B cell (primary cell): ENCODE results near the gene PGP. TPM values are rescaled to one million over a fixed set of nuclear protein-coding genes. Genes with fewer than 3 reads are reported as not detected.
"Not testable (repeated sequence)": the region's sequence is repeated elsewhere in the genome, so short reads cannot be mapped to it uniquely, and the experiment has no call there.

Experiments used
- ATAC-seq: fragments of 200-7000 bp; cut with Tn5 transposase; one replicate; pipeline ENCODE4 v1.10.0; 2021; ENCODE audit warnings: low read depth, mild to moderate bottlenecking, moderate number of reproducible peaks, moderate library complexity
- CTCF ChIA-PET: fragments of 350-600 bp; sonication (Branson Sonifier 250); formaldehyde crosslinking; loops from one replicate; lab custom pipeline; 2021; ENCODE audit warnings: antibody characterized with exemption, inconsistent platforms; lab: Charles Lee
- POLR2A ChIA-PET: fragments of 350-600 bp; sonication (Branson Sonifier 250); formaldehyde crosslinking; loops from one replicate; lab custom pipeline; 2021; ENCODE audit warnings: antibody characterized with exemption; lab: Charles Lee
- DNase-seq: peaks from one replicate; pipeline ENCODE4 v3.0.0; 2013
- H2AFZ ChIP-seq: 2 replicates; pipeline ENCODE4 v1.6.1; 2012; ENCODE audit warnings: mild to moderate bottlenecking, low read depth, low read length; ENCODE audit not compliant: insufficient read depth, poor library complexity, severe bottlenecking
- H3K27ac ChIP-seq, 2 donors: 1 replicate in 1 of 2; 2 replicates in 1 of 2; pipeline ENCODE4 v1.5.1; 2012 to 2013; ENCODE audit warnings: low read length in 2 of 2, mild to moderate bottlenecking in 2 of 2, moderate library complexity in 1 of 2
- H3K27me3 ChIP-seq, 4 experiments: fragments of 200-600 bp in 1 of 4; sonication (generic) in 1 of 4; replicated peaks in 1 of 4; 1 replicate in 2 of 4; 2 replicates in 2 of 4; pipeline versions ENCODE4 v1.6.1 to v1.7.0; 2013 to 2016; ENCODE audit warnings: low read length in 3 of 4, mild to moderate bottlenecking in 2 of 4, mixed read lengths in 1 of 4, moderate library complexity in 1 of 4; ENCODE audit not compliant: insufficient read depth in 4 of 4, control insufficient read depth in 3 of 4; ENCODE audit errors: control extremely low read depth in 1 of 4
- H3K36me3 ChIP-seq, 2 experiments: replicated peaks in 1 of 2; 1 replicate in 1 of 2; 2 replicates in 1 of 2; pipeline versions ENCODE4 v1.6.1 to v1.7.1; 2013; ENCODE audit warnings: low read length in 1 of 2; ENCODE audit not compliant: insufficient read depth in 2 of 2, control insufficient read depth in 1 of 2; ENCODE audit errors: control extremely low read depth in 1 of 2, extremely low read depth in 1 of 2
- H3K4me1 ChIP-seq, 2 donors: fragments of 200-600 bp in 1 of 2; sonication (generic) in 1 of 2; 1 replicate in 1 of 2; 2 replicates in 1 of 2; pipeline versions ENCODE4 v1.5.1 to v1.6.1; 2013 to 2017; ENCODE audit warnings: low read length in 2 of 2; ENCODE audit not compliant: control insufficient read depth in 2 of 2, insufficient read depth in 2 of 2
- H3K4me2 ChIP-seq: replicated peaks from 2 replicates; pipeline ENCODE3; 2012; ENCODE audit warnings: mild to moderate bottlenecking, low read depth, low read length; ENCODE audit not compliant: poor library complexity, severe bottlenecking
- H3K4me3 ChIP-seq, 5 experiments: fragments of 200-600 bp in 1 of 5; sonication (generic) in 1 of 5; 1 replicate in 3 of 5; 2 replicates in 2 of 5; pipeline versions ENCODE4 v1.5.1 to v1.7.0; 2011 to 2016; ENCODE audit warnings: low read length in 4 of 5, mild to moderate bottlenecking in 4 of 5, low read depth in 2 of 5, control low read depth in 1 of 5, moderate library complexity in 1 of 5; ENCODE audit not compliant: insufficient read depth in 1 of 5; ENCODE audit errors: control extremely low read depth in 1 of 5, extremely low read depth in 1 of 5
- H3K79me2 ChIP-seq: fragments of 200-600 bp; sonication (generic); one replicate; pipeline ENCODE4 v1.6.0; 2016; ENCODE audit warnings: low read length; ENCODE audit not compliant: control insufficient read depth, insufficient read depth
- H3K9ac ChIP-seq: fragments of 200-600 bp; sonication (generic); 2 replicates; pipeline ENCODE4 v1.6.1; 2017; ENCODE audit warnings: mild to moderate bottlenecking, low read length, moderate library complexity
- H3K9me3 ChIP-seq, 3 donors: one replicate each; pipeline versions ENCODE4 v1.6.1 to v1.7.1; 2013; ENCODE audit warnings: low read length in 2 of 3; ENCODE audit not compliant: control insufficient read depth in 2 of 3, insufficient read depth in 1 of 3; ENCODE audit errors: control extremely low read depth in 1 of 3
- H4K20me1 ChIP-seq: 2 replicates; pipeline ENCODE4 v1.6.0; 2012; ENCODE audit warnings: mild to moderate bottlenecking, low read length; ENCODE audit not compliant: insufficient read depth, control insufficient read depth, poor library complexity, severe bottlenecking
- H3K27ac Mint-ChIP-seq: one replicate; pipeline ENCODE4 v1.8.0; 2021; ENCODE audit warnings: mixed read lengths
- H3K27me3 Mint-ChIP-seq: one replicate; pipeline ENCODE4 v1.8.0; 2021; ENCODE audit warnings: mixed read lengths
- H3K4me1 Mint-ChIP-seq: one replicate; pipeline ENCODE4 v1.8.0; 2021; ENCODE audit warnings: mixed read lengths
- H3K4me3 Mint-ChIP-seq: one replicate; pipeline ENCODE4 v1.8.0; 2021; ENCODE audit warnings: mixed read lengths
- H3K9me3 Mint-ChIP-seq: one replicate; pipeline ENCODE4 v1.8.0; 2022; ENCODE audit warnings: mixed read lengths; ENCODE audit not compliant: insufficient read depth
- EZH2 ChIP-seq: IDR thresholded peaks from 2 replicates; pipeline ENCODE4 v1.6.1; 2012; ENCODE audit warnings: borderline replicate concordance, low read depth, mild to moderate bottlenecking, moderate library complexity, low read length; ENCODE audit not compliant: insufficient read depth, poor library complexity, severe bottlenecking
- WGBS: methylation state at CpG from one replicate; pipeline ENCODE4 v1.1.5; 2013; ENCODE audit warnings: missing lambda C conversion rate; ENCODE audit not compliant: insufficient coverage; 5-methylcytosine and 5-hydroxymethylcytosine counted together
- intact Hi-C: fragments of 100-400 bp; cut with micrococcal nuclease; formaldehyde crosslinking; loops from one replicate; pipeline ENCODE4 v1.10.0; 2022
- polyA plus RNA-seq: library from polyadenylated mRNA; depleted of rRNA; stranded (reverse); fragments of >200 nt; gene quantifications from 2 replicates; pipeline ENCODE4 v1.2.3, GENCODE V29; 2012
- total RNA-seq, 2 donors: library from RNA; stranded (reverse); fragments of 120-200 nt in 1 of 2; gene quantifications; 1 replicate in 1 of 2; 2 replicates in 1 of 2; pipeline versions ENCODE4 v1.2.3 to v1.2.4, GENCODE V29; 2013 to 2022
- TF ChIP-seq, protein P1 (sequence below): fragments of 200-600 bp; IDR thresholded peaks from one replicate; pipeline ENCODE4 v1.8.0; 2022; ENCODE audit warnings: antibody characterized with exemption, mild to moderate bottlenecking

Gene PGP
- total and polyA plus RNA-seq, 2 donors (not counting 1 experiment from before 2014, with no cell fraction given), result 15.4 to 16.5 TPM

DNA sequence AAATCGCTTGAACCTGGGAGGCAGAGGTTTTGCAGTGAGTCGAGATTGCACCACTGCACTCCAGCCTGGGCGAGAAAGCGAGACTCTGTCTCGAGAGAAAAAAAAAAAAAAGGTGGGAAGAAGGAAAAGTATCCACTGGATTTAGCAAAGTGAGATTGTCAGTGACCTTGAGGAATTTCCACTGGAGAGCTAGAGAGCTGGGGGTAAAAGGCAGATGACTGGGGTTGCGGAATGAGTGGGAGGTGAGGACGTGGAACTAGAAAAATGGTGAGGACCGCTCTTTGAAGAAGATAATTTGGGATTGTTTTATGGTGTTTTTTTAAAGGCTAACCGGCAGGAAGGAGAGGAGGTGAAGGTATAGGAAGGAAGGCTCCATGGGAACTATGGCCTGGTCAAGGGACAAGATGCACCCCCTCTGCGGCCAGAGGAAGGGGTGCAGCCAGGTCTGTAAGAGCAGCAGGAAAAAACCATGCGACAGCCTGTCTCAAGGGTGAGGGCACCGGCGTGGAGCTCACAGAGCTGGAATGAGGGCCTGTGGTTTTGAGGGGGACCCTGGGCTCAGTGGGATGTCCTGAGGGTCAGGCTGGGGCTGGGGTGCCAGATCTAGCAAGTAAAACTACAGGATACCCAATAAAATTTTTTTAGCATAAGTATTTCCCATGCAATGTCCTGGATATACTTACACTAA lies 10.1 kb downstream of the PGP start:
- TF ChIP-seq, protein P1, sequence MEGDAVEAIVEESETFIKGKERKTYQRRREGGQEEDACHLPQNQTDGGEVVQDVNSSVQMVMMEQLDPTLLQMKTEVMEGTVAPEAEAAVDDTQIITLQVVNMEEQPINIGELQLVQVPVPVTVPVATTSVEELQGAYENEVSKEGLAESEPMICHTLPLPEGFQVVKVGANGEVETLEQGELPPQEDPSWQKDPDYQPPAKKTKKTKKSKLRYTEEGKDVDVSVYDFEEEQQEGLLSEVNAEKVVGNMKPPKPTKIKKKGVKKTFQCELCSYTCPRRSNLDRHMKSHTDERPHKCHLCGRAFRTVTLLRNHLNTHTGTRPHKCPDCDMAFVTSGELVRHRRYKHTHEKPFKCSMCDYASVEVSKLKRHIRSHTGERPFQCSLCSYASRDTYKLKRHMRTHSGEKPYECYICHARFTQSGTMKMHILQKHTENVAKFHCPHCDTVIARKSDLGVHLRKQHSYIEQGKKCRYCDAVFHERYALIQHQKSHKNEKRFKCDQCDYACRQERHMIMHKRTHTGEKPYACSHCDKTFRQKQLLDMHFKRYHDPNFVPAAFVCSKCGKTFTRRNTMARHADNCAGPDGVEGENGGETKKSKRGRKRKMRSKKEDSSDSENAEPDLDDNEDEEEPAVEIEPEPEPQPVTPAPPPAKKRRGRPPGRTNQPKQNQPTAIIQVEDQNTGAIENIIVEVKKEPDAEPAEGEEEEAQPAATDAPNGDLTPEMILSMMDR, result no peak
- no peak for TF ChIP-seq EZH2
- no peaks in the 10 kb centered on the region for H3K27me3 ChIP-seq
- no peaks in the 10 kb centered on the region for H3K9me3 Mint-ChIP-seq
- no peak for DNase-seq
- intact Hi-C loops, result loop anchor here (1.0 to 2.0 kb wide), 6 partner anchors 11 to 309 kb away; partner anchors contain the start of genes ATP6V0C, E4F1, ECI1 and RNPS1
- WGBS, result 98% methylated on average over 10 of the region's 13 CpGs
- peak overlapping the region; percentile 76 for H3K27ac Mint-ChIP-seq
- no peaks in the 10 kb centered on the region for H4K20me1 ChIP-seq
- ChIA-PET CTCF (interaction anchor here (1.0 to 3.4 kb wide), 4 partner anchors 10 to 50 kb away, joined by 3 to 20 read pairs (median 5); partner anchors contain the start of genes ECI1 and TRAF7), POLR2A (interaction anchor here (0.8 to 1.7 kb wide), 4 partner anchors 10 to 328 kb away, joined by 3 to 8 read pairs (median 4); partner anchors contain the start of genes ECI1 and RNPS1)
- H3K9ac ChIP-seq, result peak overlapping the region; percentile 88
- no peak for ATAC-seq
- H3K4me2 ChIP-seq, result peak overlapping the region; percentile 97
- H3K27me3 Mint-ChIP-seq, result peaks cover 5% of the 10 kb centered on the region
- H3K36me3 ChIP-seq, result peaks cover 0 to 27% of the 10 kb centered on the region in 2 experiments
- H2AFZ ChIP-seq, result peak overlapping the region; percentile 95
- peaks cover 12 to 22% of the 10 kb centered on the region in 2 donors for H3K4me1 ChIP-seq
- peak overlapping the region; percentile 13 to 94 (median 76) for H3K4me3 ChIP-seq
- peak overlapping the region; percentile 87 for H3K4me3 Mint-ChIP-seq
- H3K9me3 ChIP-seq, result no peaks in the 10 kb centered on the region
- H3K79me2 ChIP-seq, result peaks cover 22% of the 10 kb centered on the region
- peaks cover 21% of the 10 kb centered on the region for H3K4me1 Mint-ChIP-seq
- peak overlapping the region; percentile 86 to 89 for H3K27ac ChIP-seq

DNA sequence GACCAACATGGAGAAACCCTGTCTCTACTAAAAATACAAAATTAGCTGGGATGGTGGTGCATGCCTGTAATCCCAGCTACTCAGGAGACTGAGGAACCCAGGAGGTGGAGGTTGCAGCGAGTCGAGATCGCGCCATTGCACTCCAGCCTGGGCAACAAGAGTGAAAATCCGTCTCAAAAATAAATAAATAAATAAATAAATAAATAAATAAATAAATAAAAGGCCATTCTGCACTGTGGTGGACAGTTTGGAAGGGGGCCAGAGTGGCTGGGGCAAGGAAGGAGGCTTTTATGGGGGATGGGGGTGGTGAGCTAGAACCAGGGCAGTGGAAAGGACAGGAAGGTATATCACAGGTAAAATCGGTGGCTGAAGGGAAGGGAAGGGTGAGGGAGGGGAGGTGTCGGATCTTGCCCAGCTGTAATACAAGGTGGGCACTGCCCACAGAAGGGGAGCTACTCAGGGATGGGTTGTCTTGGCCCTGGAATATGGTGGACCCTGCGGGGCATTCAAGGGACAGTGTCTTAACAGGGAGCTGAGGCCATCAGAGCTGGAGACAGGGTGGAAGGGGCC lies 11.4 kb downstream of the PGP start:
- H3K79me2 ChIP-seq, result peaks cover 22% of the 10 kb centered on the region
- H3K9me3 Mint-ChIP-seq, ATAC-seq, H4K20me1 ChIP-seq, H3K9ac ChIP-seq, intact Hi-C loops, H3K4me2 ChIP-seq, H3K27me3 ChIP-seq, H3K4me3 ChIP-seq, DNase-seq, H2AFZ ChIP-seq, H3K27ac ChIP-seq, H3K9me3 ChIP-seq: not testable (repeated sequence)
- H3K4me3 Mint-ChIP-seq, result peak overlapping the region; percentile 37
- ChIA-PET POLR2A (interaction anchor here (0.5 kb wide), 1 partner anchor 47 kb away, joined by 11 read pairs; no protein-coding TSS in a partner anchor), CTCF (interaction anchor here (1.2 to 3.4 kb wide), 3 partner anchors 8 to 48 kb away, joined by 5 to 20 read pairs (median 6); partner anchors contain the start of genes ECI1 and TRAF7)
- peaks cover 12 to 22% of the 10 kb centered on the region in 2 donors for H3K4me1 ChIP-seq
- H3K4me1 Mint-ChIP-seq, result peaks cover 21% of the 10 kb centered on the region
- peaks cover 0 to 14% of the 10 kb centered on the region in 2 experiments for H3K36me3 ChIP-seq
- 97% methylated on average over 3 of the region's 8 CpGs for WGBS
- H3K27me3 Mint-ChIP-seq, result peaks cover 13% of the 10 kb centered on the region
- H3K27ac Mint-ChIP-seq, result peak overlapping the region; percentile 42
